Measurements from ENCODE around the gene POLDIP2. TPM values are rescaled to one million over a fixed set of nuclear protein-coding genes. Genes with fewer than 3 reads are reported as not detected.
A peak's percentile ranks its signal among the peaks of the same experiment; 100 is the strongest.

Gene POLDIP2
- total and polyA plus RNA-seq, 9 of the 15 experiments (the other 6 are each of a cell fraction or from before 2014, with no cell fraction given): 22.0 to 137 (median 104) TPM

- TF ChIP-seq RHOXF2B (CRISPR knock-in tag; conservative IDR thresholded peaks at IDR 0.05) (no peak), ZNF76 (CRISPR knock-in tag; IDR thresholded peaks at IDR 0.05; ENCODE audit: borderline replicate concordance) (peak; percentile 96), TBP (optimal IDR thresholded peaks at IDR 0.05; ENCODE audit: low read depth, low read length) (peak; percentile 85), KLF13 (tag; IDR thresholded peaks at IDR 0.05; ENCODE audit: borderline replicate concordance, low read depth) (no peak), ETS2 (tag; IDR thresholded peaks at IDR 0.05; ENCODE audit: borderline replicate concordance, poor library complexity, severe bottlenecking) (peak; percentile 71), LCOR (CRISPR knock-in tag; IDR thresholded peaks at IDR 0.05) (0 out of 2 replicates have a peak, but pooled peaks have one; percentile 26), FOXK2 (conservative IDR thresholded peaks at IDR 0.05 in 1 of 2, IDR thresholded peaks at IDR 0.05 in 1 of 2; ENCODE audit: low read depth in 2 of 2) (peak; percentile 74 to 76; a peak in 3 of 4 replicates), AFF4 (CRISPR knock-in tag; IDR thresholded peaks at IDR 0.05) (0 out of 2 replicates have a peak, but pooled peaks have one; percentile 40), POLR2H (tag; IDR thresholded peaks at IDR 0.05; ENCODE audit: low read depth) (peak; percentile 88), TSHZ1 (CRISPR knock-in tag; IDR thresholded peaks at IDR 0.05) (0 out of 2 replicates have a peak, but pooled peaks have one; percentile 6), ZNF77 (CRISPR knock-in tag; IDR thresholded peaks at IDR 0.05) (no peak), EP300 (IDR thresholded peaks at IDR 0.05; ENCODE audit: low read length) (peak; percentile 23), E2F4 (CRISPR knock-in tag; IDR thresholded peaks at IDR 0.05; ENCODE audit: low read depth) (no peak), CREB1 (IDR thresholded peaks at IDR 0.05) (peak; percentile 86), CREB1 (CRISPR knock-in tag; IDR thresholded peaks at IDR 0.05) (peak; percentile 73; the same call in 1 of the 2 replicates)
These were observed at the start of gene POLDIP2 (continued) for GRCh38 chr17:28357061-28357900.

Measured in K562 (cell line).